GM21529 (cell line): ENCODE data around the gene PLAGL2.
"Not testable (repeated sequence)": the region's sequence is repeated elsewhere in the genome, so short reads cannot be mapped to it uniquely, and the experiment has no call there.

ENCODE experiments used
- ATAC-seq: cut with Tn5 transposase; IDR thresholded peaks from one replicate; pipeline ENCODE4 v1.9.1; 2021; ENCODE audit not compliant: unreplicated experiment

Gene PLAGL2

DNA sequence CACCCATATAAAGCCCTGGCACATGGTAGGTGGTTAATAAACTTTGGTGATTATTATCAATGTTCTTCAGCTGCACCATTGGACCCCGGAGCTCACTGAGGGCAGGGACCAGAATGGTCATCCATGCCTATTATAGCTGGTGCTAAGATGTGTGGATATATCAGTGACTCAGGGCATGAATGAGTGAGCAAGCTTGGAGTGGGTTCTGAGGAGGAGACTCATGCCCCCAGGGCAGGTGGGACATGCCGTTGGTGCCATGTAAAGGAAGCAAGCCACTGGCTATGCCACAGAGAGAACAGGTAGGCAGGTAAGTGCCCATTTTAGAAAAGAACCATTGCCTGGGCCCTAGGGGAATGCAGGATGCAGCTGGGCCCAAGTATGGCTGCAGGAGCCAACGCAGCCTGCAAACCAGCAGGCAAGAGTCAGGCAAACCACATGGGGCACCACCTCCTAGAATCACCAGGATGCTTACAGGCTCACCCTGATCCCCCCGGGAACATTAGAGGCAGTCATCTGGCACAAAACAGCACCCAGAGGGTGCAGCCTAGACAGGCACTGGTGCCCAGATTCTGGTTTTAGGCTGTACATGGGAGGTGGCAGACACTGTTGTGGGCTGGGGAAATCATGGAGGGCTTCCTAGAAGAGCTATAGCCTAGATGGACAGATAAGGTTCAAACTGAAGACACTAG lies 23.5 kb downstream of the PLAGL2 start:
- no peak for ATAC-seq

DNA sequence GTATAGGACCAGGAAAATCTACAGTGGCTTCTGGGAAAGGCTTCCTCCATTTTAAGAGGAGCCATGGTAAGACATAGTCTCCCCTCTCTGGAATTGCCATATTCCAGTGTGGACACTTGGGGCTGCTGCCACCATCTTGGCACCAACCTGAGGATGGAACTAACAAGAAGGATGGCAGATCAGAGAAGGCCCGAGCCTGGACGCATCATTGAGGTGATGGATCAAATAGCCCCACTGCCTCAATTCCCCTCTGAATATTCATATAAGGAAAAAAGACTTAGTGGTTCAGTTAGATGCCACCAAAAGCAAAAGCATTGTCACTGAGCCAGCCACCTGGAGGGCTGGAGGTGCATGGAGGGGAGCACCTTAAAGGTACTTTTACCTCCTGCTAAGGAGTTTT lies 25.9 kb downstream of the PLAGL2 start:
- ATAC-seq, result no peak

GRCh38 chr20:32179934-32180333 lies 27.6 kb downstream of the PLAGL2 start:
- ATAC-seq, result no peak

- no peak for ATAC-seq
Observed at GRCh38 chr20:32179515-32179914, 28.0 kb downstream of the PLAGL2 start.

DNA sequence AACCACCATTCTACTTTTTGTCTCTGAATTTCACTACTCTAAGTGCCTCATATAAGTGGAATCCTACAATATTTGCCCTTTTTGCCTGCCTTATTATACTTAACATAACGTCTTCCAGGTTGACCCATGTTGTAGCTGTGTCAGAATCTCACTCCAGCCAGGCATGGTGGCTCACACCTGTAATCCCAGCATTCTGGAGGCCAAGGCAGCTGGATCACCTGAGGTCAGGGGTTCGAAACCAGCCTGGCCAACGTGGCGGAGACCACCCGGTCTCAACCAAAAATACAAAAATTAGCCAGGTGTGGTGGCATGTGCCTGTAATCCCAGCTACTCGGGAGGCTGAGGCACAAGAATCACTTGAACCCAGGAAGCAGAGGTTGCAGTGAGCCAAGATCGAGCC lies 29.8 kb downstream of the PLAGL2 start:
- ATAC-seq, result not testable (repeated sequence)

GRCh38 chr20:32168184-32168910 lies 39.2 kb downstream of the PLAGL2 start:
- ATAC-seq, result no peak

DNA sequence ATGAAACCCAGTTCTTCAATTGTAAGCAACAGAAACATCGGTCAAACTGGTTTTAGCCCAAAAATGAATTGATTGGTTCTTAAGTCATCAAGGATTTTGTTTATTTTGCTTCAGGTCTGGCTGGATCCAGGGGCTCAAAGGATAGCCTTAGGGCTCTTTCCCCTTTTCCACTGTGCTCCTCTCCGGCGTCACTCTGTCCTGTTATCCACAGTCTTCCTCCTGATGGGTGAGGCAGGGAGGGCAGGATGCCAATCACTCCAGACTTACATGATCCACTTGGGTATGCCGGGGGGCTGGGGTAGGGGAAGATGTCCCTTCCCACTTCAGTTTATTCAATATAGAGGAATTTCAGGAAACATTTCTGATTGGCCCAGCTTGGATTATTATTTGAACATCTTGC lies 40.0 kb downstream of the PLAGL2 start:
- no peak for ATAC-seq

DNA sequence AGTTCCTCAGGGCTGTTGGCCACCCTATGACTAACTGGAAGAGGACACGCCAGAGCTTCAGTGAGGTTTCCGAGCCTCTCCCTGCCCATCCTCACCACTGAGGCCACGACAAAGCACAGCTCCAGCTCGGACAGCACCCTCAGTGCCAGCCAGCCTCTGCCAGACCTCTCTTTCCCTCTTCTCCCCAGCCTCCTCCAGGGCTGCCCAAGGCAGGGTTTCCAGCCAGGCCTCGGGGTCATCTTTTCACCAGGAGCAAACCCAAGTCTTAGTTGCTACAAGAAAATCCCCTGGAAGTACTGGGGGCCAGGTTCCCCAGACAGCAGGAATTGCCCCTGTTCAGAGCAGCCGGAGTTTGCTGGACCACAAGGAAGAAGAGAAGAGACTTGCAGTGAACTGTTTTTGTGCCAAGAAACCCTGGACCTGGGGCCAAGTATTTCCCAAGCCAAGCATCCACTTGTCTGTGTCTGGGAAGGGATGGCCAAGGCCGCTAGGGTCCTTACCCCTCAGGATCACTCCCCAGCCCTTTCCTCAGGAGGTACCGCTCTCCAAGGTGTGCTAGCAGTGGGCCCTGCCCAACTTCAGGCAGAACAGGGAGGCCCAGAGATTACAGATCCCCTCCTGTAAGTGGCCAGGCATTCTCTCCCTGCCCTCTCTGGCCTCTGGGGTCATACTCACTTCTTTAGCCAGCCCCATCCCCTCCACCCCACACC lies 41.6 kb downstream of the PLAGL2 start:
- ATAC-seq, result no peak

DNA sequence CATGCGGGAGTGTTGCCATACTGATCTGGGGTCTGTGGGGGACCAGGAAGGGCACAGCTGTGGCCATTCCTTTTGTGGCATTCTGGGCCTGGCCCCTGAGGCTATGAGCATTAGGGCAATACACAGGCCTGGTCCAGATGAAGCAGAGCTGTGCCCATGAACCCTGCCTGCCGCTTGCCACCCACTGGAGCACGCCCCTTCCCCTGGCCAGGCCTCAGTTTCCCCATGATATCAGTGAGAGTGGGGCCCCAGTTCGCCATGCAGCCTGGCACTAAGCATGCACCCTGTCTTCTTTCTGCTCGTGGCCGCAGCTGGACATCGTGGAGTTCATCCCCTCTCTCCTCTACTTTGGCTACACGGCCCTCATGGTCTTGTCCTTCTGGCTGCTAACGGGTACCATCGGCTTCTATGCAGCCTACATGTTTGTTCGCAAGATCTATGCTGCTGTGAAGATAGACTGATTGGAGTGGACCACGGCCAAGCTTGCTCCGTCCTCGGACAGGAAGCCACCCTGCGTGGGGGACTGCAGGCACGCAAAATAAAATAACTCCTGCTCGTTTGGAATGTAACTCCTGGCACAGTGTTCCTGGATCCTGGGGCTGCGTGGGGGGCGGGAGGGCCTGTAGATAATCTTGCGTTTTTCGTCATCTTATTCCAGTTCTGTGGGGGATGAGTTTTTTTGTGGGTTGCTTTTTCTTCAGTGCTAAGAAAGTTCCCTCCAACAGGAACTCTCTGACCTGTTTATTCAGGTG lies 42.4 kb downstream of the PLAGL2 start:
- no peak for ATAC-seq

DNA sequence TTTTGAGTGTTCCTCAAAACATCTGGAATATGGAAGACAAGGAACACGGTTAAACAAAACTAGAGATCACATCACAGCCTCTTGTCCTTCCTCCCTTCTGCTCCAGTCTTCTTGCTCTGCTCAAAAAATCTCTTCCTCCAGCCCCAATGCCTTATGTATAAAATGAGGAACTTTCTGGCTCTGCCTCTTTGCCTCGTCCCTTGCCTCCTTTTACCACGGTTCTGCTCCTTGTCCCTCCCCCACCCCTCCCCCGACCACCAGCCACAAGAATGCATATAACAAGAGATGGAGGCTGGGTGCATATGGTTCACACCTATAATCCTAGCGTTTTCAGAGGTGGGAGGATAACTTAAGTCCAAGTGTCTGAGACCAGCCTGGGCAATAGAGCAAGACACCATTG lies 43.6 kb downstream of the PLAGL2 start:
- no peak for ATAC-seq

DNA sequence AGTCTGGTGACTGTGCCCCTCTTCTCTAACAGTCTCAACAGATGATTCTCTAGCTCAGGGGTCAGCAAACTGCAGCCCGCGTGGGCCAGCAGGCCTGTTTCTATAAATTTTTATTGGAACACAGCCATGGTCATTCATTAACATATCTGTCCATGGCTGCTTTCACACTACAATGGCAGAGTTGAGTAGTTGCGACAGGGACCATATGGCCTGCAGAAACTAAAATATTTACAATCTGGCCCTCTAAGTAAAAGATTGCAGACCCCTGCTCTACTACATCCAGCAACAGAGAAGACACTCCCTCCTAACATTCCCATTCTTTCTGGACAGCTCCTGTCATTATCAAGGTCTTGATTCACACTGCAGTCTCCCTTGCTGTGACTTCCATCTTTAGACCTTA lies 45.2 kb downstream of the PLAGL2 start:
- ATAC-seq, result no peak

DNA sequence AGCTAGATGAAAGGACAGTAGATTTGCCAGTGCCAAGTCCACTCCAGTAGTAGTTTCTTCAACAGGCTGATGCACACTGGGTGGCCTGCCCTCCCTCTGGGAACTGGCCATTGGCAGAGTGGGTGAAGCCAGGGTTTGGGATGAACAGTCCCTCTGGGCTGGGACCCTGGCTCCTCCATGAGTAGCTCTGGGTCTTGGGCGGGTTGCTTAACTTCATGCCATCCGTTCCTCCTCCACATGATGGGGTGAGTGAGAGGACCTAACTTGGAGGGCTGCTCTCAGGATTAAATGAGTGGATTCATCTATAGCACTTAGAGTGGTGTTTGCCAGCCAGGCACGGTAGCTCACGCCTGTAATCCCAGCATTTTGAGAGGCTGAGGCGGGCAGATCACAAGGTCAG lies 47.2 kb downstream of the PLAGL2 start:
- ATAC-seq, result no peak

DNA sequence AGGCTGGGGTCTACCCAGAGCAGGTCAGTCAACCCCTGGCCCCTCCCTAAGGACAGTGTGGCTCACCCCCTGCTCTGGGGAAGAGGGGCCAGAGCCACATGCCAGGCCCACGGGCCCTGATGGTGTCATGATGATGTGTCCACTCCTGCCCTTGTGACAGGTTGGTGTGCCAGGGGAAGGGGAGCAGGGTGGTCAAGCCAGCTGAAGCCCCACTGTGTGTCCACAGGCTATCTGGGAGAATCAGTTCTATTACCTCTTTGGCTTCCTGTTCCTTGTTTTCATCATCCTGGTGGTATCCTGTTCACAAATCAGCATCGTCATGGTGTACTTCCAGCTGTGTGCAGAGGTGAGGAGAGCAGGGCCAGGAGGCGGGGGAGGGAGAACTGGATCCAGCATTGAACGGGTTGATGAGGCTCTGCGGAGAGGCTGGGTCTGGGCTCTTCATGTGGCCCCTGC lies 47.7 kb downstream of the PLAGL2 start:
- no peak for ATAC-seq

DNA sequence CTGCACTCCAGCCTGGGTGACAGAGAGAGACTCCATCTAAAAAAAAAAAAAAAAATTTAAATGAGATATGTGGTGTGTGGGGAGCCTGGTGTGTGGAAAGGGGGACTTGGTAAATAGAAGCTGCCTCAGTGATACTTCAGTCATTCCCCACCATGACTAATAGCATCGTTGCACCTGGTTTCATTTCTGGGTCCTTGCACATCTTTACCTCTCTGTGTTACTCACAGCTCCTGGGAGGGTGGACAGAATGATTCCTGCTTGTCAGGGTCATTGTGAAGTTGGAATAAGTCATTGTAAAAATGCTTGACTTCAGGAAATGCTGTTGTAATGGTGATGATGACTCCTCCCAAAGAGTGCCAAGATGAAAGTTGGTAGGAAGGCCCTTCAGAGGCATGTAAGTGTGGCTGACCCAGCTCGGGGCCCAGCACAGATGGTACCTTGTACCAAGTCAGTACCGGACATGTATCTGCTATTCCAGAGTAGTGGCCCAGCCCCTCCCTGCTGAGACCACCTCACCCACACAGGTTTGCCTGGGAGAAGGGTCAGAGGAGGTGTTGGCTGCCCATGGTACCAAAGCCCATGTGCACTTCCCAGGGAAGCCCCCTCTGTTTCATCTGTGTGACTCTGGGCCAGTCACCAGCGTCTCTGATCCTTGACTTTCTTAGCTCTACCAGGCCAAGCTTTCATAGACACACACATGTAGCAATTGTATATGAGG lies 48.4 kb downstream of the PLAGL2 start:
- ATAC-seq, result no peak

DNA sequence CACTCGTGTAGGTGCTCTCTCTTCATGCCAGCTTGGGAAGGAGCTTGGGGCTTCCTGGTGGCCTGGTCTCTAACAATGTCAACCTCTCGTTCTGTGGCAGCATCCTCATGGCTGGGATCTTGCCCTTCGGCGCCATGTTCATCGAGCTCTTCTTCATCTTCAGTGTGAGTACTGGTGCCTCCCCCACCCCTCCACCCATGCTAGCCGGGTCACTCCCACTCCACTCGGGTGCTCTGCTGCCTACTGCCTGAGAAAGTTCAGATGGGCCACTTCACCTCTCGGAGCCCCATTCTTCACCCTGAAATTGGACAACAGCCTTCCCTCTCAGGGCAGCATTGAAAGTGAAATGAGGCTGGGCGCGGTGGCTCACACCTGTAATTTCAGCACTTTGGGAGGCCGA lies 49.2 kb downstream of the PLAGL2 start:
- no peak for ATAC-seq

- ATAC-seq, result no peak
Observed at GRCh38 chr20:32157611-32158010, 49.9 kb downstream of the PLAGL2 start.

DNA sequence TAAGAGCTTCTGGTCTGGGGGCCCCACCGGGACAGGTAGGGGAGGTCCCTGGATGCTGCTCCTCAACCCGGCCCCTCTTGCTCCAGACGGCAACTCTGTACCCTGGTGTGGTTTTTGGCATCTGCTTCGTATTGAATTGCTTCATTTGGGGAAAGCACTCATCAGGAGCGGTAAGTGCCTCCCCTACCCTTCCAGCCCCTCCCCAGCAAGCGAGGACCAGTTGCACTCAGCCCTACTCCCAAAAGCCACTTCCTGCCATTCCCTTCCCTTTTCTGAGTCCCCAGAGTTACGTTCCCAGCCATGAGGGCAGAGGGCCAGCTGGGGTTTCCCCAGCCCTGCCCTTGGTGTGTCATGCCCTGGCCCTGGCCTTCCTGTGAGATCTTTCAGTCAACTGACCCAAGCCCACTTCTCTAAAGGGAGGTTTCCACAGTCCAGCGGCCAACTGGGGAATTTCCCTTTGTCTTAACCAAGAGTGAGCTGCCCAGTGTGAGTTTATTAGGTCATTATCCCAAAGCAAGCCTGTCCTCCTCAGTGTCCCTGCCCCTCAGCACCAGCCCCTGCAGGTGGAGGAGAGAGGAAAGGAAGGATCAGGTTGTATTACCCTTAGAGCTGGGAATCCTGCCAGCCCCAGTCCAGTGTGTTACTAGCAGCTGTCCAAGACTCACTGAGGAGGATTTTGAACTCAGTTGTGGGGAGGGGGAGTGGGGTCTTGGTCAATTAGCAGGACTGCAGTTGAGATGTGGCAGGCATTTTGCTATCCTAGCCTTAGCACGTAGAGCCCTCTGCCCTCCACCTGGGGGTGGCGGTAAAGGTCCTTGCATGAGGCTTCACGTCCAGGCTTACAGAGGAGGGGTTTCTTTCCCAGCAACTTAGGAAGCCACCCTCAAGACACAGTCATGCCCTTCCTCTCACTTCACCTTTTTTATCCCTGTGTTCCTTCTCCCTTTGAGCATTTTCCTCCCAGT lies 52.2 kb downstream of the PLAGL2 start:
- peak; percentile 54 for ATAC-seq

DNA sequence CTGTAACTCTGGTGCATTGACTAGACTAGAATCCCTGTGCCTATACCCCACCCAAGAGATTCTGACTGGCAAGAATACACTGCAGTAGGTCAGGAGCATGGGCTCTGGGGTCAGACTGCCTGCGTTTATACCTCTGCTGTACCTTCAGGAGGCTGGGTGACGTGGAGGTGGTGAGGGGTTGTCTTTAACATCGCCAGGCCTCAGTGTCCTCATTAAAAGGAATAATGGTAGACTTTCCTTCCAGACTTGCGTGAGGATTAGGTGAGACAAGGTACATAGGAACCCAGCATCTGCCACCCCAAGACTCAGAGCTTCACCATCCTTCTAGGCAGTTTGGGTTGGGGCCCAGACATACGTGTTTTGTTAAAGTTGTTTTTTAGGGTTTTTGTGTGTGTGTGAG lies 53.8 kb downstream of the PLAGL2 start:
- ATAC-seq, result no peak

DNA sequence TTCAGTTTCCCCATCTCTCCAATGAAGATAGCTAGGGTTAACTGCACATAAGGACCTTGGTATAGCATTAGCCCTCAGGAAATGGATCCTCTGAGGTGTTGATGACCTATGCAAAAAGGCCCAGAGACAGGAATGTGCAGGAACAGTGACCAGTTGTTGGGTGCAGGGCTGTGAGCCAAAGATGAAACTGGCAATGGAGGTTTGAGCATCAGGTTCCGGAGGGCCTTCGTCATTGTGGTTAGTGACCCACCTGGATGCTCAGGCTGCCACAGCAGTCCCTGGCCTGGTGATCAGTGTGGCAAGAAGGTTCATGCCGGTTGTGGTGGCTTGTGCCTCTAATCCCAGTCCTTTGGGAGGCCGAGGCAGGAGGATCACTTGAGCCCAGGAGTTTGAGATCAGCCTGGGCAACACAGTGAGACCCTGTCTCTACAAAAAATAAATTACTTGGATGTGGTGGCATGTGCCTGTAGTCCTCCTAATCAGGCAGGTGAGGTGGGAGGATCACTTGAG lies 54.3 kb downstream of the PLAGL2 start:
- no peak for ATAC-seq
